GM19452 (cell line): ENCODE measurements around the gene KLHL9.
"Not testable (repeated sequence)": the region's sequence is repeated elsewhere in the genome, so short reads cannot be mapped to it uniquely, and the experiment has no call there.

Experiments
- ATAC-seq: cut with Tn5 transposase; IDR thresholded peaks from one replicate; pipeline ENCODE4 v1.9.1; 2021; ENCODE audit not compliant: unreplicated experiment

The KLHL9 gene

DNA sequence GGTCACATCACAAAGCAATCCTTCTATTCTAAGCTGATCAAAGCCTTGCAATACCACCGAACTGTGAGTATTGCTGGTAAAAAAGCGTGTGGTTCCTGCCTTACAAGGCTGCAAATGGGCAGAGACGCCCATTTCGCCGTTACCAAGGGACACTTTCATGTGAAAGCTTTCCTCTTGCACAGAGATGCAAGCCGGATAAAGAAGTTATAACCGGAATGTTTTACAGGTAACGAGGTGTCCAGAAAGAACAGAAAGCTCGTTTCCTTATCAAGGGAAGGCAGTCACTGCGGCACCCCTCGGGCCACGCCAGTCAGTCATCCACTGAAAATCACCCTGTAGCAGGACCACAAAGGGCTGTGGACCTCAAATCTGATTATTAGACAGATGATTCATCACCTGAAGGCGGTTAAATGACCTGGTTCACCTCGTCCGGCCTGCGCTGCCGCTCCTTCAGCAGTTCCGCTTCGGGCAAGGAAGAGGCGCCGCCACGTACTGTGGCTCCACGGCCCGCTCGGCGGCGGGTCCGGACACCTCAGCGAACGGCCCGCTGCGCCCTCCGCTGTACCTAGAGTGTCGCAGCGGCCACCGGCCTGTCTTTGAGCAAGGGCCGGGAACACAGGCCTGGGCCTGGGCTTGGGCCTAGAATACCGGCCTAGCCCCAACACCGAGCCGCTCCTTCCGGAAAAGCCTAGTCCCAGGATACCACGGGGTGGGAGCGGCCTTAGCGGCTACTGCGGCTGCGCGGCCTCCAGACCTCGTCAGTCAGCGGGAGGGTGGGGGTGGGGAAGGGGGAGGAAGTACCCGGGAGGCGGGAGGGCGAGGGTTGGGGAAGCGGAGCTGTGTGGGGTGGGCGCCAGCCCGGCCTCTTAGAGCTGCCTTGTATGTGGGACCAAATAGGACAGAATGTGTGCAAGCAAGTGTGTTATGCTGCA lies at the start of gene KLHL9:
KLHL9 (minus strand) TSS at position 704 of the 932 bp plus-strand sequence; CDS start at position 159, 545 bp downstream.
- peak; percentile 88 for ATAC-seq

DNA sequence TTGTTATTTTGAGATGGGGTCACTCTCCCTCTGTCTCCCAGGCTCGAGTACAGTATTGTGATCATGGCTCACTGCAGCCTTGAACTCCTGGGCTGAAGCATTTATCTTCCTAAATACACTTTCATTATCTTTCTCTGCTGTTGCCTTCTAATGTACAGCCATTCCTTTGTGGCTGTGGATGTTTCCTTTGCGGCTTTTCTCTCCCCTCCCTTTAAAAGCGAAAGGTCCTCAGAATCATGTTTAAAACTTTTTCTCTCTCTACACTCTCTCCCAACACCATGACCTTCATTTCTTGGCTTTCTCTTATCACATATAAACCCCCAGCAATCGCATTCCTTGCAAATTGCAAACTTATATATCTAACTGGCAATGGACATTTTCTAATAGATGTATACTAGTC lies 48.4 kb upstream of the KLHL9 start:
- ATAC-seq: no peak

- ATAC-seq: peak; percentile 97
Measured at GRCh38 chr9:21381448-21382339, 46.5 kb upstream of the KLHL9 start.

DNA sequence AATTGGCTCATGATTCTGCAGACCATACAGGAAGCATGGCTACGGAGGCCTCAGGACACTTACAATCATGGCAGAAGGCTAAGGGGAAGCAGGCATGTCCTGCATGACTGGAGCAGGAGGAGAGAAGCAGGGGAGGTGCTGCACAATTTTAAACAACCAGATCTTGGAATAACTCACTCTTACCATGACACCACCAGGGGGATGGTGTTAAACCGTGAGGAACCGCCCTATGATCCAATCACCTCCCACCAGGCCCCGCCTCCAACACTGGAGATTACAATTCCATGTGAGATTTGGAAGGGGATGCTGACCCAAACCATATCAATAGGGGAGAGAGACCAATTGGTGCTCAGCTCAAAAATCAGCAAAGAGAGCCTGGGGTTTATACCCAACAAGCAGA lies 36.3 kb upstream of the KLHL9 start:
- not testable (repeated sequence) for ATAC-seq

GRCh38 chr9:21367957-21368356 lies 32.8 kb upstream of the KLHL9 start, which contains the start of gene IFNA13:
Gene IFNA13 (minus strand): TSS chr9:21368057. CDS start chr9:21368010, 47 bp downstream.
- no peak for ATAC-seq

GRCh38 chr9:21367169-21367568 lies 32.0 kb upstream of the KLHL9 start:
- ATAC-seq: peak; percentile 87

DNA sequence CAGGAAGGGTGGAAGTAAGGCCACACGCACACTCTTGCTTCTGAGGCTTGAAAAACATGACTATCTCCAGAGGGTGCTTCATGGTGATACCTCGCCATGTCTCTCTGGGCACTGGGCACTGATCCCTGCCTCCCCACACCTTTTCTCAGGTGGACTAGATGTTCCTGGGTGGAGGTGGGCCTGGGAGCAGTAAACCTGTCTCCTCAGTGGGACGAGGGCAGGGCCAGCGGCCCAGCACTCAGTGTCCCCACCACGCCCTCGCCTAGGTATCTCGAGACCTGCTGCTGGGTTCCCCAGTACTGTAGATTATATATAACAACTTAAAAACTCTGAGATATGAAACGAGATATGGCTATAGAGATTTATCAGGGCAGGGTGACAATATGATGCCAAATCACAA lies 27.1 kb upstream of the KLHL9 start:
- no peak for ATAC-seq

DNA sequence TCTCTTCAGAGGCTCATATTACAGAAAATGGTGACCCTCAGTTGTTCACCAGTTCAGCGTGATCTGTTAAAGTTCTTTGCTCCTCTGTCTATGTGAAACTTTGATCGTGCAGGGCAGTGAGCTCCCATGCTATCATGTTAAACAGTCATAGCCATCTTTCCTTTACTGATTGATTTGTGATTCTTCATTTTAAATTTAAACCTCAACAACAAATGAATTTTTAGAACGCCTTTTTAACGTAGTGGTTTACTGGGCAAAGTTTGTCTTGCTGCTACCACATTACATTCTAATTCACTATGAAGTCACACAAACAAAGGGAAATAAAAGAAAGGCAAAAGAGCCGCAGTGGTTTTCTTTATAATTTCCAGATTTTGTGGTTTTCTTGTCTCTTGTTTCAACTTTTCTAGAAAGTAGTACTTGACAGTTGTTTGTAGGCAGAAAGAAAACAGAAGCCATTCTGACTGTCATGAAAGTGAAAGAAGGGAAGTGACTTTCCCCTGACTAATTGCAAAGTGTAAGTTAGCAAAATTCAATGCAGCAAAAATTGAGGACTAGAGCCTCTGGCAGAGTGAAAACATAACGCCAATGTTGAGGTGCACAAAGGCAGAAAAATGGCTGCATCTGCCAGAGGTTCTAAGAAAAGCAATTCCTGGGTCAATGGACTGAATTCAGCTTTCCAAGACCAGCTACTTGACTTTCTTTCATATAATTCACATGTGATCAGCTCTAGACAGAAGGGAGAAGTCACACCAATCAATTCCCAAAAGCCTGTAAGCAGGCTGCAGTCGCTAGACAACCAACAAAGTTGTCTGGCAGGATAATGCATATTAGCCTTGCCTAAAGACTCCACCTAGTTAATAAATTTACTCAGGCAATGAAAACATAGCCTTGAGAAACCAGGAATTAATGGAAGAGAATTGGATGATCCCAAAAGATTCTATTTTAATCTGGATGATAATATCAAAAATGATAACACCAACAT lies 22.6 kb upstream of the KLHL9 start:
- ATAC-seq: peak; percentile 89

DNA sequence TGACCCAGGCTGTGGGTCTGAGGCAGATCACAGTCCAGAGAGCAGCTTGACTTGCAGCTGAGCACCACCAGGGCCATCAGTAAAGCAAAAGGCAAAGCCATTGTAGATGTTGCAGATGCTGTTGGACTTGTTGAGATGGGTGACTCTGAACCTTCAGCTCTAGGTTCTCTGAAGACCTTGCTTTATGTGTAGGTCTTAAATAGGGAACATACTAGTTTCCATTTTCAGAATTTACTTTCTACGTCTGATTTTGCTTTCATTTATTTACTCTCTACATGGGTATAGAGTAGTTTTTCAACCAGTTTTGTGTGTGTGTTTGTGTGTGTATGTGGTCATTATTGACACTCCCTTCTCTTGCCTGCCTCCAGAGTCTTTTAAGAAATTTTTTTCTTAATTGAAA lies 15.6 kb upstream of the KLHL9 start, which contains the start of gene IFNA6:
IFNA6 (minus strand) TSS at position 101 of the 400 bp plus-strand sequence; CDS start at position 101, 0 bp downstream.
- ATAC-seq: no peak

DNA sequence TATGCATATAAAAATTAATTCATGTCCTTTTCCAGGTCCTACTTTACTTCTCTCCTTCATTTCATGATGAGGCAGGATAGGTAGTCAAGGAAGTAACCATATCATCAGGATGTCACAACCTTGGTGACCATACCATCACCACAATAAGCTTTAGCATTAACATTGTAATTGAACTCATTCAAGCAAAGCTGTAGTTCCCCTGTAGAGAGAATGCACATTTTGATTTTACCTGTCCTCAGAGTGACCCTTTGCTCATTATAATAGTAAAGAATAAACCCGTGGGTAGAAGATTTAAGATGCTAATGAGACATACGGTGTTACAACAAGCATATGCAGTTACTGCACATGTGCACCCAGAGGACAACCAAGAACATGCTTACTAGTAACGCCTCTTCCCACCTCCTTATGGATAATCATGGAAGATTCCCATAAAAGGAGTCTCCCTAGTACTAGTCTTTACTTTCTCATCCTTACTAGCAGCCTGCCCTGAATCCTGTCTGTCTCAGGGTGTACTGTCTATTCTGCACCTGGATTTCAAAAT lies 13.3 kb upstream of the KLHL9 start:
- no peak for ATAC-seq

DNA sequence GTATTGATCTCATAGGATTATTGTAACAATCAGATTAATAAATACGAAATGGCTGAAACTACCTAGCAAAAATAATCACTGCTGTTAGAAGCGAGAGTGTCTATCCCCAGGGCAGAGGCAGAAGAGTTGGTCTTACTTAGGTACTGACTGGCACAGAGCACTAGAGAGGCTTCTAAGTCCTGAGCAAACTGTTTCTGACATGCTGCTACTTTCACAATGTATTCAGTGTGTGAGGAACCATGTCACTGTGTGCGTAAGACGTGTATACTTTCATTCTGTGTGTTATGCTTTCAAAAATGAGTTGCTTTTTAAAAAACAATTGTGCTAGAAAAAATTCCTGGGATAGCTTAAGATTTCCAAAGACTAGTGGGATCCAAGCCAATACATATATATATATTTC lies 5.5 kb upstream of the KLHL9 start:
- no peak for ATAC-seq

DNA sequence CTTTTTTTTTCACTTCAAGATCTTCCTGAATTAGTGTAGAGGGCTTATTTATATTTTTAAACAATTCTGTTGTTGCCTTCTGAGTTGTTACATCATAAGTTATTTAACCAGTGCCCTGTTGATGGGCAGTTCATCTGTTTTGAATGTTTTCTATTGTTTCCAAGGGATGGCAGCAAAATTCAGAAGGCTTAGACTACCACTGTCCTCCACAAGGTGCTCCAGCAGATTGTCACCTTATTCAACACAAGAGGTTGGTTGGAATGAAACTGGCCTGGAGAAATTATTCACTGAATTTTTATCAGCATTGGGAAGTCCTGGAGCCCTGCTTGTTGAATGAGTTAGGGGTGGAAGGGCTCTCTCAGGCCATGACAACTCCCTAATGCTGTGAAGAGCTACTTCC lies 1.3 kb upstream of the KLHL9 start:
- ATAC-seq: no peak

GRCh38 chr9:21333226-21333625 lies 2.0 kb downstream of the KLHL9 start:
- no peak for ATAC-seq

GRCh38 chr9:21331676-21332402 lies 3.4 kb downstream of the KLHL9 start:
- ATAC-seq: no peak

DNA sequence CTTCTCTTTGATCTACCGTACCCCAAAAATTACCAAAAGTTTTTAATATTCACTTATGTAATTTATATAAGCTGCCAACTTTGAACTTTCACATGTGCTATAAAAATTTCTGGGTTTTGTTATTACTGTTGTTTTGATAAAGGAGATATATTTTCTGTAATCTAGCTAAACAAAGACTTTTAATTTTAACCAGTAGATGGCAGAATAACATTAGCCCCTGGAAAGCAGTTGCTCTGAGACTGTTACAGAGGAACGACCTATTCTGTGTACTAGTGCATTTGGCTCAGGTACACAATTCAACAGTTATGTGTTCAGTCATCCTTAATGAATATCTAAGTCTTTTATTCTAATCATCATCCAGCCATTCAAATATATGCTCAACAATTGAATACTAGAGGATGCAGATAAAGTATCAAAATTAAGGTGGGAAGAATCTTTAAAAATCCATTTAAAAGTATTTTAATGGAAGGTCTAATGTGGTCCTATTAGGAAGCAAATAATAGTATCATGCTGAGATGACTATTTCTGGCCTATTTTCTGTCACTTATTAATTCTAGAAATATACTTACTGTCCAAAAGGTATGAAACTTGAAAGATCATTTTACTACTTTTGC lies 8.6 kb downstream of the KLHL9 start:
- peak; percentile 78 for ATAC-seq

GRCh38 chr9:21324047-21324446 lies 11.2 kb downstream of the KLHL9 start:
- ATAC-seq: no peak

DNA sequence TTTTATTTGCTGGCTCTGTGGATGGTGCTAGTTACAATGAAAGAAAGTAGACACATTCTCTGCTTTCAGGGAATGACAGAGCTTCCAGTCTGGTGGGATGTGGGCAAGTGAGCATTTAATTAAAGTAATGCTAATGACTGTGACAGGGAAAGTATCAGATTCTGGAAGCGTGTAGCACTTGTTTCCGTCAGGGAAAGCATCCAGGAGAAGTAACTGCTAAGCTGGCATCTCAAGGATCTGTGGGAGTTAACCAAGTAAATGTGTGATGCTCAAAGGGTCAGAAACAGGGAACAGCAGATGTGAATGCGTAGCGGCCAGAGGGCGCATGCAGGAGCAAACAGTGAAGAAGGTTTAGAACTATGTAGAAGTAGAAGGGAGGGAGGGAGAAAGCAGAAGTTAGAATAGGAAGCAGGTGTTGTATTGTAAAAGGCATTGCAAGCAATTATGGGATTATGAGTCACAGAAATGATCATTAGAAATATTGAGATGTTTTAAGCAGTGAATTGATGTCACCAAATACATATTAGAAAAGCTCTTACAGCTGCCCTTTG lies 12.2 kb downstream of the KLHL9 start:
- no peak for ATAC-seq

- no peak for ATAC-seq
Measured at GRCh38 chr9:21320465-21320864, 14.7 kb downstream of the KLHL9 start.
